ENCODE data around the gene PTCH2.

PTCH2 gene

GRCh38 chr1:44860331-44860730, 17.3 kb upstream of the PTCH2 start:
- no peak for TF ChIP-seq EZH2phosphoT487 (IDR thresholded peaks at IDR 0.05; ENCODE audit: borderline replicate concordance, low read length)
- no peaks in the 10 kb centered on the region for H3K27me3 ChIP-seq (ENCODE audit: control insufficient read depth, low read length)
- no peak overlapping the region for H3K4me3 ChIP-seq (ENCODE audit: low read length)
- no peak overlapping the region for H3K27ac ChIP-seq (ENCODE audit: low read depth, low read length)
- no peaks in the 10 kb centered on the region for H3K9me3 ChIP-seq (ENCODE audit: control insufficient read depth, insufficient read depth, low read length)
- H3K36me3 ChIP-seq (ENCODE audit: control insufficient read depth, low read length) = peaks cover 8% of the 10 kb centered on the region
- peaks cover 18% of the 10 kb centered on the region for H3K4me1 ChIP-seq (ENCODE audit: control insufficient read depth, low read length)
- peak overlapping the region; percentile 10 for H3K4me2 ChIP-seq (ENCODE audit: low read length)
- H4K20me1 ChIP-seq (ENCODE audit: control insufficient read depth, insufficient read depth, low read depth, low read length) = no peaks in the 10 kb centered on the region
- no peaks in the 10 kb centered on the region for H3K9me2 ChIP-seq (replicated peaks; ENCODE audit: control insufficient read depth, low read length)
- no peaks in the 10 kb centered on the region for H3K79me2 ChIP-seq (ENCODE audit: control insufficient read depth, low read length)
- H3F3A ChIP-seq (ENCODE audit: control insufficient read depth, insufficient read depth) = no peaks in the 10 kb centered on the region

DNA sequence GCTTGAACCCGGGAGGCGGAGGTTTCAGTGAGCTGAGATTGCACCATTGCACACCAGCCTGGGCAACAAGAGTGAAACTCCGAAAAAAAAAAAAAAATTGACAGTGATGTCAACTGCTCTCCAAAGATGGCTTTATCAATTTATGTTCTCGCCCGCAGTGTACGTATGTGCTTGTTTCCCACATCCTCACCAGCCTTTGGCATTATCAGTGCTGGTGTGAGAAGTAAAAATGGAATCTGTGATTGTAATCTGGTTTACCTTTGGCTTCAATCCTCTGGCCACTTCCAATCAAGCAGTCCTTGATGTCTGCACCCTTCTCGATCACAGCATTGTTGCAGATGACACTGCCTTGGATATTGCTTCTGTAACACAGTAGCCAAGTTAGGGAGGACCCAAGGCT, 14.4 kb upstream of the PTCH2 start:
- TF ChIP-seq CTCF (IDR thresholded peaks at IDR 0.05; ENCODE audit: low read depth, low read length, poor library complexity, severe bottlenecking) (no peak), EZH2phosphoT487 (IDR thresholded peaks at IDR 0.05; ENCODE audit: borderline replicate concordance, low read length) (no peak)

GRCh38 chr1:44855742-44856141, 12.7 kb upstream of the PTCH2 start:
- H3K9me2 ChIP-seq (replicated peaks; ENCODE audit: control insufficient read depth, low read length) = no peaks in the 10 kb centered on the region
- peaks cover 8% of the 10 kb centered on the region for H3K4me1 ChIP-seq (ENCODE audit: control insufficient read depth, low read length)
- no peak overlapping the region for H3K4me2 ChIP-seq (ENCODE audit: low read length)
- no peaks in the 10 kb centered on the region for H3F3A ChIP-seq (ENCODE audit: control insufficient read depth, insufficient read depth)
- no peaks in the 10 kb centered on the region for H4K20me1 ChIP-seq (ENCODE audit: control insufficient read depth, insufficient read depth, low read depth, low read length)
- no peaks in the 10 kb centered on the region for H3K79me2 ChIP-seq (ENCODE audit: control insufficient read depth, low read length)
- no peaks in the 10 kb centered on the region for H3K27me3 ChIP-seq (ENCODE audit: control insufficient read depth, low read length)
- H3K36me3 ChIP-seq (ENCODE audit: control insufficient read depth, low read length) = peaks cover 9% of the 10 kb centered on the region
- no peaks in the 10 kb centered on the region for H3K9me3 ChIP-seq (ENCODE audit: control insufficient read depth, insufficient read depth, low read length)
- H3K27ac ChIP-seq (ENCODE audit: low read depth, low read length) = no peak overlapping the region
- H3K4me3 ChIP-seq (ENCODE audit: low read length) = no peak overlapping the region
- TF ChIP-seq CTCF (IDR thresholded peaks at IDR 0.05; ENCODE audit: low read depth, low read length, poor library complexity, severe bottlenecking) (no peak), EZH2phosphoT487 (IDR thresholded peaks at IDR 0.05; ENCODE audit: borderline replicate concordance, low read length) (no peak)

More for the DNA sequence above, 14.4 kb upstream of the PTCH2 start:
- Histone ChIP-seq H3K27ac (ENCODE audit: low read depth, low read length) (no peak overlapping the region), H3K27me3 (ENCODE audit: control insufficient read depth, low read length) (no peaks in the 10 kb centered on the region), H3K79me2 (ENCODE audit: control insufficient read depth, low read length) (no peaks in the 10 kb centered on the region), H4K20me1 (ENCODE audit: control insufficient read depth, insufficient read depth, low read depth, low read length) (no peaks in the 10 kb centered on the region), H3K4me2 (ENCODE audit: low read length) (no peak overlapping the region), H3K36me3 (ENCODE audit: control insufficient read depth, low read length) (peaks cover 8% of the 10 kb centered on the region), H3K4me3 (ENCODE audit: low read length) (no peak overlapping the region), H3F3A (ENCODE audit: control insufficient read depth, insufficient read depth) (no peaks in the 10 kb centered on the region), H3K4me1 (ENCODE audit: control insufficient read depth, low read length) (peaks cover 18% of the 10 kb centered on the region), H3K9me3 (ENCODE audit: control insufficient read depth, insufficient read depth, low read length) (no peaks in the 10 kb centered on the region), H3K9me2 (replicated peaks; ENCODE audit: control insufficient read depth, low read length) (no peaks in the 10 kb centered on the region)

DNA sequence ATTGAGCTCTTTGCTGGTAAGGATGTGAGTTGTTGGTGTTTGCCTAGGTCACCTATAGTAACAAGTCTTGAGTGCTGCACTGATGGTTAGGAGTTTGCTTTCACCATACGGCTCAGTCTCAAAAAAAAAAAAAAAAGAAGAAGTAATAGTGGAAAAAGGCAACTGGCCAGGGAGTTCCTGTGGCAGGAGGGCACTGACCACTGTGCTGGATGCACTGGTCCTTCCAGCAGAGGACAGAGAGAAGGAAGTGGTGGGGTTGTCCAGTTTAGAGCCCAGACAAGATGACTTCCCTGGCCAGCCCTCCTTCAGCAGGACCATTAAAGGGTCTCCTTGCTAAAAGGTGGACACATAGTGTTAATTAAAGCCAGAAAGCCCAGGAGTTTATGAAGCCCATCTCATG, 11.9 kb upstream of the PTCH2 start:
- Histone ChIP-seq H3F3A (ENCODE audit: control insufficient read depth, insufficient read depth) (no peaks in the 10 kb centered on the region), H3K27me3 (ENCODE audit: control insufficient read depth, low read length) (no peaks in the 10 kb centered on the region), H3K9me3 (ENCODE audit: control insufficient read depth, insufficient read depth, low read length) (no peaks in the 10 kb centered on the region), H3K9me2 (replicated peaks; ENCODE audit: control insufficient read depth, low read length) (no peaks in the 10 kb centered on the region), H3K36me3 (ENCODE audit: control insufficient read depth, low read length) (peaks cover 12% of the 10 kb centered on the region), H4K20me1 (ENCODE audit: control insufficient read depth, insufficient read depth, low read depth, low read length) (no peaks in the 10 kb centered on the region), H3K4me1 (ENCODE audit: control insufficient read depth, low read length) (peaks cover under 1% of the 10 kb centered on the region), H3K27ac (ENCODE audit: low read depth, low read length) (no peak overlapping the region), H3K4me3 (ENCODE audit: low read length) (no peak overlapping the region), H3K79me2 (ENCODE audit: control insufficient read depth, low read length) (no peaks in the 10 kb centered on the region), H3K4me2 (ENCODE audit: low read length) (no peak overlapping the region)
- TF ChIP-seq EZH2phosphoT487 (IDR thresholded peaks at IDR 0.05; ENCODE audit: borderline replicate concordance, low read length) = no peak

Measured in DOHH2 (cell line).